GM13976 (cell line): ENCODE measurements around the gene PRDM5.

Source experiments
- DNase-seq: peaks from one replicate; pipeline ENCODE4 v3.0.0; 2012; ENCODE audit warnings: low spot score
- in situ Hi-C: fragments of 300-500 bp; cut with MboI; formaldehyde crosslinking; loops from one replicate; pipeline ENCODE4 v1.12.0; 2022; ENCODE audit warnings: low sequenced_read_pairs, mixed read lengths, inconsistent platforms; ENCODE audit not compliant: unreplicated experiment
- TF ChIP-seq, protein P1 (sequence below): IDR thresholded peaks from 2 replicates; pipeline ENCODE4 v1.5.1; 2012; ENCODE audit warnings: borderline replicate concordance, mild to moderate bottlenecking; ENCODE audit not compliant: insufficient read depth; ENCODE audit errors: extremely low read depth, missing control alignments, control extremely low read depth

The PRDM5 gene

DNA sequence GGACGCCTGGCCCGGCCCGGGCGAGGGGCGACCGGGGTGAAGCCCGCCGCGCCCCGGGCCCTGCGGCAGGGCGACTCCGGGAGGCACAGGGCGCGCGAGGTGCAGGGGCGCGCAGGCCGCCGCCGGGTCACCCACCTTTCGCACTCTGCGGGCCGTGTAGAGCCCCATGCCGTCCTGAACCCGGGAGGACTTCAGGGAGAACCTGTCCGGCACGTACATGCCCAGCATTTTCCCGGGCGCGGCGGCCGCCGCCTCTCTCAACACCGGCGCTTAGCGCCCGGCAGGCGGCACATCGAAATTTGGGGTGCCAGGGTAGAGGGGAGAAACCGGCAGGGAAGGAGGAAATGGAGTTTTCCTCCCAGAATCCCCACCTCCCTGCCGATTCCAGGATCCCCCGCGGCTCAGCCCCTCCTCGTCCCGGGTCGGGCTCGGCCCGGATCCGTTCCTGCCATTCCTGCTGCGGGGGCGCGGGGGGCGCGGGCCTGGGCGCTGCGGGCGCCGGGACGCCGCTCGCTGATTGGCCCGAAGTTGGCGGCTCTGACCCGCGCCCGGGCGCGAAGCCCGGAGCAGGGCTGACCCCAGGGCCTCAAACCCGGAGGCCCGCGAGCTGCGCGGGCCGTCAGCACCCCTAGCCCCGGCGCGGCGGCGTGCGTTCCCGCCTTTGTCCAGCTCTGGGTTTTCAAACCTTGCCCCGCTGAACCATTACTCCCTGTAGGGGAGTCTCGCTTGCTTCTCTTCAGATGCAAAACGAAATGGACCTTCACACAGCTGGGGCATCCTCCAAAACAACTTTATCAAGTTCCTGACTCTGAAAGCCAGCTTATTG lies at the start of gene PRDM5:
TSS of gene PRDM5 (minus strand) at position 346 of the 826 bp plus-strand sequence. CDS start at position 228, 118 bp downstream.
- in situ Hi-C loops = no loop called here
- TF ChIP-seq, protein P1, sequence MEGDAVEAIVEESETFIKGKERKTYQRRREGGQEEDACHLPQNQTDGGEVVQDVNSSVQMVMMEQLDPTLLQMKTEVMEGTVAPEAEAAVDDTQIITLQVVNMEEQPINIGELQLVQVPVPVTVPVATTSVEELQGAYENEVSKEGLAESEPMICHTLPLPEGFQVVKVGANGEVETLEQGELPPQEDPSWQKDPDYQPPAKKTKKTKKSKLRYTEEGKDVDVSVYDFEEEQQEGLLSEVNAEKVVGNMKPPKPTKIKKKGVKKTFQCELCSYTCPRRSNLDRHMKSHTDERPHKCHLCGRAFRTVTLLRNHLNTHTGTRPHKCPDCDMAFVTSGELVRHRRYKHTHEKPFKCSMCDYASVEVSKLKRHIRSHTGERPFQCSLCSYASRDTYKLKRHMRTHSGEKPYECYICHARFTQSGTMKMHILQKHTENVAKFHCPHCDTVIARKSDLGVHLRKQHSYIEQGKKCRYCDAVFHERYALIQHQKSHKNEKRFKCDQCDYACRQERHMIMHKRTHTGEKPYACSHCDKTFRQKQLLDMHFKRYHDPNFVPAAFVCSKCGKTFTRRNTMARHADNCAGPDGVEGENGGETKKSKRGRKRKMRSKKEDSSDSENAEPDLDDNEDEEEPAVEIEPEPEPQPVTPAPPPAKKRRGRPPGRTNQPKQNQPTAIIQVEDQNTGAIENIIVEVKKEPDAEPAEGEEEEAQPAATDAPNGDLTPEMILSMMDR = no peak
- peak; percentile 35 for DNase-seq

DNA sequence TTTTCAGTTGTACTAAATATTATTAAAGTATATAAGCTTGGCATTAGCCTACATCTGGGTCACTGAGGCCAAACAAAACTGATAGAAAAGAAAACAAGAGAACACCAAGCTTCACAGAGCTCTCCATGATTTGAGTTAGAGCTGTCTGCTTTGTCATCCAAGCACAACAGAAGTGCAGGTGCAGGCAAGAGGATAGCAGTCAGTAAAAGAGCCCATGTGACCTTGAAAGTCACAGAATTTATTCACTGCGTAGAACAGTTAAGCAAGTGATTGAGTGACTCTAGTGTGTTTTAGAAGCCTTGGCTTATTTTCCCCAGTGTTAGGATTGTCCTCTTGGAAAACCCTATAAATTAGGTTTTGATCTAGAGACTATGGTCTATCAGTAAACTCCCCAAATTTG lies 49.4 kb upstream of the PRDM5 start:
- in situ Hi-C loops = no loop called here
- no peak for DNase-seq
- TF ChIP-seq, protein P1 = no peak

DNA sequence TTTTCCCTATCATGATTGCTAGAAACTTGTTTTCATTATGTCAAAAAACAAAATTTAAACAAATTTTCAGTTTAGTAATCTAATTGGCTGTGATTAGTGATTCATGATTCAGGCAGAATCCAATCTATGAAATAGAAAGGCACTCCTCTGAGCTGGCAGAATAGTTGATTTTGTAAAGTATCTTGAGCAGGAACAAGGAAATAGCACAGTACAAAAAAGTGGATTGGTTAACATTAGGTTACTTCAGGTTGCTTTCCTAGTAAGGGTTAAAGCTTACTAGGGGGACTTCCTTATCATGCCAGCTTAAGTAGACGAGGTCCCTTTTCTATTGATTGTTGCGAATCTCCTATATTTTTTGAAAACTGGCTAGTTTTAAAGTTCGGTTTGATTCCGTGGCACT lies 43.4 kb upstream of the PRDM5 start:
- DNase-seq = no peak
- in situ Hi-C loops = no loop called here
- TF ChIP-seq, protein P1 = no peak

DNA sequence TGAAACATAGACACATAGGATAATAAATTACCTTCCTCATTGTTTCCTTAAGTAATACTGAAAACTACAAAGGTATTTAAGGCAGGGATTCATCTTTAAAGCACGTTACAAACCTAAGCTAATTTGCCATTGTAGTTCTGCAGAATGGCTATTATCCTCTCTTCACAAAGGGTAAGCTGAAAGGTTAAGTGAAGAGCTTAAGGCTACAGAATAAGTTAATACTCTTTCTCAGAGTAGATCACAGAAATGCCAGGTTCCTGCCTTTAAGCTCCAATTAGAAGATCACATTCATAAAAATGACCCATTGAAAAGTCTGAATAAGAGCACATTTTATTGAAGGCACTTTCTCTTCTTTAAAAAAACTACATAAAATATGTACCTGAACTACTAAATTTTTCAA lies 42.1 kb upstream of the PRDM5 start:
- in situ Hi-C loops = no loop called here
- TF ChIP-seq, protein P1 = no peak
- no peak for DNase-seq

DNA sequence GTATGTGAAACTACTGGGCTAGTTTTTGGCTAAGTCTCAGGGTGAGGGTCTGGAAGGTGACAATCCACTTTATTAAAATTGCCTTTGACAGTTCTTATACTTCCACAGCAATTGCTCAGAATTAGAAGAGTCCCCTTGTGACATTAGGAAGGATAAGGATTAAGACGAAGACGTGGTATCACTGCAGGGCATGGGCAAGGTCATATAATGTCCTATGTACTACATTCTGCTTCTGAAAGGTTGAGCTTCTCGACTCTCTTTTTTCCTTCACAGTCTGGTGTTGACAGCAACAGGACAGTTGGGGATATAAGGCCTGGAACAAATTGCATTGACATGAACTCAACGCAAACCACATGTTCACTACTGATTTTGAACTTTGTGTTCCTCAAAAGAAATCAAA lies 40.9 kb upstream of the PRDM5 start:
- in situ Hi-C loops = no loop called here

DNA sequence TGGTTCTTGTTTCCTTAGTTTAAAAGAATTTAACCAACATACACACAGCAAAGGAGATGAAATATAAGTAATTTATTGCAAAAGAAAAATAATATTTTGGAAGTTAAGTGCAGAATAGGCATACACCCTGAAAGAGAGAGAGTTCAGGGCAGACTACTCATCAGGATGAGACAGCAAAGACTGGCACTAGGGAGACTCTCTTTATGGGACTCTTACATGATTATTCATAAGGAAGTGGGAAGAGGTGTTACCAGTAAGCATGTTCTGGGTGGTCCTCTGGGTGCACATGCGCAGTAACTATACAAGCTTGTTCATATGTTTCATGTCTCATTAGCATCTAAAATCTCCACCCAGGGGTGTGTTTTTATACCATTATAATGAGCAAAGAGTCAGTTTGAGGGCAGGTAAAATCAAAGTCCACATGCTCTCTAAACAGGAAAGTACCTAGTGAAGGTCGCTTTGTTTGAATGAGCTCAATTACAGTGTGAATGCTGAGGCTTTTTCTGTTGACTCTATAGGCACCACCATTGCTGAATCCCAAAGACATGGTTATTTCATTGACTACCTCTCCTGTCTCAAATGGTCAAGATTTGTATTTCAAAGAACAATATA lies 38.2 kb upstream of the PRDM5 start:
- no peak for DNase-seq
- TF ChIP-seq, protein P1 = no peak
- in situ Hi-C loops = no loop called here

More for the DNA sequence above, 40.9 kb upstream of the PRDM5 start:
- TF ChIP-seq, protein P1 = no peak
- DNase-seq = no peak

DNA sequence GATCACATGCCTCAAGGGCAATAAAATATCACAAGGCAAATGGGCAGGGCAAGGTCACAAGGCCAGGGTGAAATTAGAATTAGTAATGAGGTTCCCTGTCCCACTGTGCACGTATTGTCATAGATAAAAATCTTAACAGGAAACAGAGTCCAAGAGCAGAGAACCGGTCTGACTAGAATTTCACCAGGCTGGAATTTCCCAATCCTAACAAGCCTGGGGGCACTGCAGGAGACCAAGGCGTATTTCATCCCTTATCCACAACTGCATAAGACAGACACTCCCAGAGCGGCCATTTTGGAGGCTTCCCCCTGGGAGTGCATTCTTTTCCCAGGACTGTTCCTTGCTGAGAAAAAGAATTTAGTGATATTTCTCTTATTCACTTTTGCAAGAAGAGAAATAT lies 25.9 kb upstream of the PRDM5 start:
- in situ Hi-C loops = no loop called here
- TF ChIP-seq, protein P1 = no peak
- no peak for DNase-seq
